Nephron (organoid): ENCODE data around the gene CCDC3.
A peak's percentile ranks its signal among the peaks of the same experiment; 100 is the strongest.

ENCODE experiments used
- H3K27ac Mint-ChIP-seq, 3 experiments: 2 replicates each; pipeline ENCODE4 v1.8.0; 2020; ENCODE audit warnings: mixed read lengths in 3 of 3, mild to moderate bottlenecking in 2 of 3, moderate library complexity in 1 of 3
- H3K27me3 Mint-ChIP-seq: 2 replicates; pipeline ENCODE4 v1.8.0; 2021; ENCODE audit warnings: low read depth, mild to moderate bottlenecking, moderate library complexity, mixed read lengths
- H3K36me3 Mint-ChIP-seq: 2 replicates; pipeline ENCODE4 v1.8.0; 2020; ENCODE audit warnings: low read depth, mixed read lengths
- H3K4me1 Mint-ChIP-seq: 2 replicates; pipeline ENCODE4 v1.8.0; 2020; ENCODE audit warnings: mixed read lengths
- H3K4me3 Mint-ChIP-seq, 3 experiments: 2 replicates each; pipeline ENCODE4 v1.8.0; 2020; ENCODE audit warnings: mild to moderate bottlenecking in 3 of 3, mixed read lengths in 3 of 3, moderate library complexity in 2 of 3
- H3K9me3 Mint-ChIP-seq: 2 replicates; pipeline ENCODE4 v1.8.0; 2020; ENCODE audit warnings: mixed read lengths
- TF ChIP-seq, protein P1 (sequence below), 3 experiments: fragments of 200-600 bp; sonication (generic); IDR thresholded peaks; one replicate each; pipeline ENCODE4 v1.5.0; 2021; ENCODE audit warnings: antibody characterized with exemption in 3 of 3; ENCODE audit not compliant: unreplicated experiment in 3 of 3

Gene CCDC3

DNA sequence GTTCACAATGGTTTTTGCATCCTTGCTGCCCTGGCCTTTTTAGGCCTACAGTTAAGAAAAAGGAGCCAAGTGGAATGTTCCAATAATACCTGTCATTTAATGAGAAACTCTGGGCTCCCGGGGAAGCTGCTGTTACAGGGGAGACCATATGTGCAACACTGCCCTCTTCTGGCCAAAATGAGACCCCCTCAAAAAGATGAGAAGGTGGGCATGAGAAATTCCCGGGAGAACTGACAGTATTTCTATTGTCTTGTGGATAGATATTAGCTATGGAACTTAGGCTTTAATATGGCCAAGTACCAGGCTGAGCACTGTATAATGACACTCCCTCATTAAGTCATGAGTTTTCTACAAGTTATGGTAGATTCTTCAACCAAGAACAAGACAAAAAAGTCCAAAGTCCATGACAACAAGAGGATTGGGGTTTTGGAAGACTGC, 99.4 kb downstream of the CCDC3 start:
- Mint-ChIP-seq H3K27ac (peak overlapping the region in 2 of 3 experiments; percentile 16 to 25), H3K4me3 (no peak overlapping the region), H3K27me3 (no peaks in the 10 kb centered on the region), H3K36me3 (no peaks in the 10 kb centered on the region), H3K4me1 (peaks cover 30% of the 10 kb centered on the region), H3K9me3 (no peaks in the 10 kb centered on the region)
- TF ChIP-seq, protein P1, sequence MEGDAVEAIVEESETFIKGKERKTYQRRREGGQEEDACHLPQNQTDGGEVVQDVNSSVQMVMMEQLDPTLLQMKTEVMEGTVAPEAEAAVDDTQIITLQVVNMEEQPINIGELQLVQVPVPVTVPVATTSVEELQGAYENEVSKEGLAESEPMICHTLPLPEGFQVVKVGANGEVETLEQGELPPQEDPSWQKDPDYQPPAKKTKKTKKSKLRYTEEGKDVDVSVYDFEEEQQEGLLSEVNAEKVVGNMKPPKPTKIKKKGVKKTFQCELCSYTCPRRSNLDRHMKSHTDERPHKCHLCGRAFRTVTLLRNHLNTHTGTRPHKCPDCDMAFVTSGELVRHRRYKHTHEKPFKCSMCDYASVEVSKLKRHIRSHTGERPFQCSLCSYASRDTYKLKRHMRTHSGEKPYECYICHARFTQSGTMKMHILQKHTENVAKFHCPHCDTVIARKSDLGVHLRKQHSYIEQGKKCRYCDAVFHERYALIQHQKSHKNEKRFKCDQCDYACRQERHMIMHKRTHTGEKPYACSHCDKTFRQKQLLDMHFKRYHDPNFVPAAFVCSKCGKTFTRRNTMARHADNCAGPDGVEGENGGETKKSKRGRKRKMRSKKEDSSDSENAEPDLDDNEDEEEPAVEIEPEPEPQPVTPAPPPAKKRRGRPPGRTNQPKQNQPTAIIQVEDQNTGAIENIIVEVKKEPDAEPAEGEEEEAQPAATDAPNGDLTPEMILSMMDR (IDR thresholded peaks at IDR 0.05; ENCODE audit: unreplicated experiment in 3 of 3), result peak; percentile 74 to 79 (median 77)

DNA sequence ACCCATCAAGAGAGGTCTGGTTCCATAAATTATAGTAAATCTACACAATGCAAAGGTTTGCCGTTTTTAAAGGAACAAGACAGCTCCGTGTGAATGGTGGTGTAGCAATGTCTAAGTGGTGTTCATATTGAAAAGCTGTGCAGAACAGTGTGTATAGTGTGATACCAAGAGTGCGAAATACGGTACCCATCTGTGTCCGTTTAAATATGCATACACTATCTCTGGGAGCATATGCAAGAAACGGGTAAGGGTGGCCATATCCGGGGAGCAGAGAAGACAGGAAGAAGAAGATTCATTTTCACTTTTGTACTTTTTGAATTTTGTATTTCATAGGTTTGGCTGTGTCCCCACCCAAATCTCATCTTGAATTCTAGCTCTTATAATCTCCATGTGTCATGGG, 102.0 kb downstream of the CCDC3 start:
- H3K36me3 Mint-ChIP-seq, result no peaks in the 10 kb centered on the region
- H3K27ac Mint-ChIP-seq, result no peak overlapping the region
- peaks cover 18% of the 10 kb centered on the region for H3K4me1 Mint-ChIP-seq
- TF ChIP-seq, protein P1 (IDR thresholded peaks at IDR 0.05; ENCODE audit: unreplicated experiment in 3 of 3), result no peak
- no peaks in the 10 kb centered on the region for H3K27me3 Mint-ChIP-seq
- H3K4me3 Mint-ChIP-seq, result no peak overlapping the region
- H3K9me3 Mint-ChIP-seq, result peaks cover 4% of the 10 kb centered on the region

DNA sequence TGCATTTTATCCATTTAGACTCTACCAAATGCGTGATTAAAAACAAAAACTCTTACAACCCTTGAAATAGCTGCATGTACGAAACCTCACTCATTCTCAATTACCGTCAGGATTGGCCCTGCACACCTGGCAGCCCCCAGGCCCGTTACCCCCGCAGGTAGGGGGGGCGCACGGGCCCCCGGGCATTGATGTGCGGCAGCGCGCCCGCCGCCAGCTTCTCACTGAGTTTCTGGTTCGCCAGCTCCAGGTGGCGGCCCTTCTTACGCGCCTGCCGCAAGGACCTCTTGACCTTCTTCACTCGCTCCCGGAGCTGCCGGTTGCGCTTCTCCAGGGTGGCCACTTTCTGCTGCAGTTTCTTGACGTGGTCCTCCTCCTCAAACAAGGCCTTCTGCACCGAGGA, 103.2 kb downstream of the CCDC3 start:
- peaks cover 11% of the 10 kb centered on the region for H3K9me3 Mint-ChIP-seq
- no peak overlapping the region for H3K4me3 Mint-ChIP-seq
- TF ChIP-seq, protein P1 (IDR thresholded peaks at IDR 0.05; ENCODE audit: unreplicated experiment in 3 of 3), result no peak
- H3K27ac Mint-ChIP-seq, result no peak overlapping the region
- H3K27me3 Mint-ChIP-seq, result peaks cover 1% of the 10 kb centered on the region
- H3K4me1 Mint-ChIP-seq, result peaks cover 16% of the 10 kb centered on the region
- no peaks in the 10 kb centered on the region for H3K36me3 Mint-ChIP-seq

DNA sequence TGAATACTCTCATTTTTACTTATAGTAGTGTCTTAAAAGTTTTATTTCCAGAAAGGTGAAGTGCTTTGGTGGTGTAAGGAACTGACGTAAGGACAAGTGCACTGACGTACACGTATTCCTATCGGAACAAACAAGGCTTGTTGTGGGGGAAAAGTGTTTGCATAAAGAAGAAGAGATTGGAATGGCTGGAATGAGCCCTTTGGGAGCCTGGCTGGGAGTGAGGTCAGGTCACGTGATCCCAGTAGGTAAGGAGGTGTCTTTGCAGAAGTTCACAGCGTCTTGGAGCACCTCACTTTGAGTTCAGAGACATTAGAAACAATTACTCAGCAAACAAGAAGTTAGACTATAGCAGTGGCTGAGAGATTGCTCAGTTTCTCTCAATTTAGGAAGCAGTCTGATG, 104.2 kb downstream of the CCDC3 start:
- H3K4me1 Mint-ChIP-seq, result peaks cover 8% of the 10 kb centered on the region

DNA sequence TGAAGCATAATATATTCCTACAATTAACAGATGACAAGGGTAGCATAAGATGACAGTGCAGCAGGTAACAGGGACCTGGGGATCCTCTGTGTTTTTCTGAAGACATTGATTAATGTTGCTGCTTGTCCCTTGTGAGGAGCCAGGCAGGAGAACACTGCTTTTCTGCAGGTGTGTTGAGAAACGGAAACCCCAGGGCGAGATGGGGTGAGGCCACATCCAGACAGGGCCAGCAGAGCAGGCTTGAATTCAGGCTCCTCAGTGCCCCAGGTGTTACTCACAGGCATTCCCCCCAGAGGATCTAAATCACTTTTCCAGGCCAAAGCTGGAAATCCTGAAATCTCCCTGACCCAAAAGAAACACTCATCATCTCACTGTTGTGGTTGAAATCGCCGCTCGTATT, 105.3 kb downstream of the CCDC3 start:
- Mint-ChIP-seq H3K27ac (no peak overlapping the region), H3K27me3 (peaks cover 9% of the 10 kb centered on the region), H3K4me1 (peaks cover 3% of the 10 kb centered on the region)

More for the DNA sequence above, 104.2 kb downstream of the CCDC3 start:
- peaks cover 5% of the 10 kb centered on the region for H3K27me3 Mint-ChIP-seq
- H3K27ac Mint-ChIP-seq, result no peak overlapping the region
- TF ChIP-seq, protein P1 (IDR thresholded peaks at IDR 0.05; ENCODE audit: unreplicated experiment in 3 of 3), result no peak
- peaks cover 19% of the 10 kb centered on the region for H3K9me3 Mint-ChIP-seq
- no peak overlapping the region for H3K4me3 Mint-ChIP-seq
- H3K36me3 Mint-ChIP-seq, result no peaks in the 10 kb centered on the region

DNA sequence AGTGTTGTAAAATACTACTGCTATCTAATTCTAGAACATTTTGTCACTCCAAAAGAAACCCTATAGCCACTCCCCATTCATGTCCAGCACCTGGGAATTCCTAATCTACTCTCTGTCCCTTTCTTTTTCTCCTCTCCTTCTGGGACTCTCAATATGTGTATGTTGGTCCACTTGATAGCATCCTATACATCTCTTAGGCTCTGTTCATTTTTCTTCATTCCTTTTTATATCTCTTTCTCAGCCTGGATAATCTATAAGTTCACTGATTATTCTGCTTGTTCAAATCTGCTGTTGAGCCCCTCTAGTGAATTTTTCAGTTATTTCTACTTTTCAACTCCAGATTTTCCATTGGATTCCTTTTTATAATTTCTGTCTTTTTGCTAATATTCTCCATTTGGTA, 108.6 kb downstream of the CCDC3 start:
- Mint-ChIP-seq H3K4me1 (peaks cover 2% of the 10 kb centered on the region), H3K27ac (no peak overlapping the region), H3K36me3 (no peaks in the 10 kb centered on the region), H3K9me3 (peaks cover 31% of the 10 kb centered on the region), H3K4me3 (no peak overlapping the region), H3K27me3 (peaks cover 9% of the 10 kb centered on the region)
- TF ChIP-seq, protein P1 (IDR thresholded peaks at IDR 0.05; ENCODE audit: unreplicated experiment in 3 of 3), result no peak

More for the DNA sequence above, 105.3 kb downstream of the CCDC3 start:
- TF ChIP-seq, protein P1 (IDR thresholded peaks at IDR 0.05; ENCODE audit: unreplicated experiment in 3 of 3), result no peak
- no peak overlapping the region for H3K4me3 Mint-ChIP-seq
- H3K9me3 Mint-ChIP-seq, result peaks cover 29% of the 10 kb centered on the region
- H3K36me3 Mint-ChIP-seq, result no peaks in the 10 kb centered on the region
